CD14-positive monocyte (primary cell): Measurements from ENCODE around the gene ZNF83. TPM values are rescaled to one million over a fixed set of nuclear protein-coding genes. Genes with fewer than 3 reads are reported as not detected.

Experiments used
- DNase-seq, 3 donors: peaks; one replicate each; pipeline ENCODE4 v3.0.0-alpha.2; 2011 to 2022
- H2AFZ ChIP-seq: 2 replicates; pipeline ENCODE4 v1.6.0; 2012; ENCODE audit warnings: mild to moderate bottlenecking, low read depth, low read length, inconsistent platforms; ENCODE audit not compliant: insufficient read depth, poor library complexity, severe bottlenecking
- H3K27ac ChIP-seq, 2 donors: 1 replicate in 1 of 2; 2 replicates in 1 of 2; pipeline ENCODE4 v1.5.1; 2012 to 2013; ENCODE audit warnings: low read length in 2 of 2, control low read depth in 1 of 2, inconsistent platforms in 1 of 2, low read depth in 1 of 2, mild to moderate bottlenecking in 1 of 2
- H3K27me3 ChIP-seq, 2 donors: one replicate each; pipeline versions ENCODE4 v1.6.0 to v1.6.1; 2011 to 2013; ENCODE audit warnings: low read length in 2 of 2; ENCODE audit not compliant: control insufficient read depth in 2 of 2, insufficient read depth in 2 of 2
- H3K36me3 ChIP-seq, 2 donors: replicated peaks in 1 of 2; 1 replicate in 1 of 2; 2 replicates in 1 of 2; pipeline versions ENCODE4 v1.5.1 to v1.6.1; 2012 to 2013; ENCODE audit warnings: low read length in 2 of 2, control low read depth in 1 of 2, inconsistent platforms in 1 of 2, mild to moderate bottlenecking in 1 of 2; ENCODE audit not compliant: insufficient read depth in 2 of 2, control insufficient read depth in 1 of 2
- H3K4me1 ChIP-seq, 2 donors: 1 replicate in 1 of 2; 2 replicates in 1 of 2; pipeline versions ENCODE4 v1.5.1 to v1.6.1; 2012 to 2013; ENCODE audit warnings: low read length in 2 of 2, control low read depth in 1 of 2, inconsistent platforms in 1 of 2, mild to moderate bottlenecking in 1 of 2, moderate library complexity in 1 of 2; ENCODE audit not compliant: insufficient read depth in 2 of 2, control insufficient read depth in 1 of 2
- H3K4me2 ChIP-seq: replicated peaks from 2 replicates; pipeline ENCODE3; 2012; ENCODE audit warnings: low read length, moderate library complexity, mild to moderate bottlenecking; ENCODE audit not compliant: poor library complexity, severe bottlenecking; ENCODE audit errors: extremely low read depth
- H3K4me3 ChIP-seq, 3 experiments: fragments of 200-600 bp in 1 of 3; sonication (generic) in 1 of 3; replicated peaks in 1 of 3; 1 replicate in 2 of 3; 2 replicates in 1 of 3; pipeline ENCODE4 v1.5.1; 2011 to 2013; ENCODE audit warnings: low read length in 3 of 3, mild to moderate bottlenecking in 3 of 3, control low read depth in 2 of 3, low read depth in 2 of 3, inconsistent platforms in 1 of 3, moderate library complexity in 1 of 3
- H3K79me2 ChIP-seq: 2 replicates; pipeline ENCODE4 v1.6.0; 2012; ENCODE audit warnings: mild to moderate bottlenecking, control low read depth, inconsistent platforms, low read length, moderate library complexity; ENCODE audit not compliant: insufficient read depth
- H3K9ac ChIP-seq: 2 replicates; pipeline ENCODE4 v1.6.0; 2017; ENCODE audit warnings: low read length, mild to moderate bottlenecking; ENCODE audit not compliant: insufficient read depth, poor library complexity, severe bottlenecking
- H3K9me3 ChIP-seq, 2 donors: replicated peaks in 1 of 2; 1 replicate in 1 of 2; 2 replicates in 1 of 2; pipeline versions ENCODE4 v1.5.1 to v1.6.1; 2012 to 2013; ENCODE audit warnings: low read length in 2 of 2, control low read depth in 1 of 2; ENCODE audit not compliant: control insufficient read depth in 1 of 2, insufficient read depth in 1 of 2
- H4K20me1 ChIP-seq: 2 replicates; pipeline ENCODE4 v1.6.0; 2012; ENCODE audit warnings: mild to moderate bottlenecking, low read length, control low read depth, moderate library complexity; ENCODE audit not compliant: insufficient read depth
- H3K27ac Mint-ChIP-seq, 7 donors: one replicate each; pipeline ENCODE4 v1.8.0; 2020; ENCODE audit warnings: mild to moderate bottlenecking in 7 of 7, mixed read lengths in 7 of 7, moderate library complexity in 6 of 7, inconsistent platforms in 2 of 7
- H3K27me3 Mint-ChIP-seq, 3 donors: one replicate each; pipeline ENCODE4 v1.8.0; 2021 to 2022; ENCODE audit warnings: low read depth in 3 of 3, mild to moderate bottlenecking in 3 of 3, mixed read lengths in 3 of 3, moderate library complexity in 3 of 3, inconsistent platforms in 1 of 3
- H3K36me3 Mint-ChIP-seq, 2 donors: one replicate each; pipeline ENCODE4 v1.8.0; 2020; ENCODE audit warnings: mixed read lengths in 2 of 2, inconsistent platforms in 1 of 2, mild to moderate bottlenecking in 1 of 2
- H3K4me1 Mint-ChIP-seq: one replicate; pipeline ENCODE4 v1.8.0; 2020; ENCODE audit warnings: mild to moderate bottlenecking, mixed read lengths
- H3K4me3 Mint-ChIP-seq, 2 donors: one replicate each; pipeline ENCODE4 v1.8.0; 2020; ENCODE audit warnings: mild to moderate bottlenecking in 2 of 2, mixed read lengths in 2 of 2, moderate library complexity in 1 of 2
- H3K9me3 Mint-ChIP-seq, 7 donors: one replicate each; pipeline ENCODE4 v1.8.0; 2020 to 2022; ENCODE audit warnings: mixed read lengths in 7 of 7, mild to moderate bottlenecking in 6 of 7, moderate library complexity in 6 of 7, inconsistent platforms in 2 of 7
- CTCF ChIP-seq: fragments of 200-600 bp; IDR thresholded peaks from one replicate; pipeline ENCODE4 v1.8.0; 2022; ENCODE audit warnings: antibody characterized with exemption, mild to moderate bottlenecking
- WGBS: methylation state at CpG from one replicate; pipeline ENCODE4 v1.1.5; 2013; ENCODE audit warnings: missing lambda C conversion rate; ENCODE audit not compliant: insufficient coverage; 5-methylcytosine and 5-hydroxymethylcytosine counted together
- intact Hi-C, 2 donors: fragments of 100-400 bp; cut with micrococcal nuclease; formaldehyde crosslinking; loops; one replicate each; pipeline versions ENCODE4 v1.15.0 to v1.15.1; 2023
- polyA plus RNA-seq, 3 donors: library from polyadenylated mRNA; depleted of rRNA in 1 of 3; unstranded in 2 of 3; stranded (reverse) in 1 of 3; fragments of 300-500 nt in 2 of 3; fragments of >200 nt in 1 of 3; fragmentation: Illumina TruSeq in 2 of 3; gene quantifications; 1 replicate in 2 of 3; 2 replicates in 1 of 3; pipeline ENCODE4 v1.2.3, GENCODE V29; 2012 to 2021

Gene ZNF83
- polyA plus RNA-seq, 3 donors: 2.4 to 47.1 (median 7.2) TPM

GRCh38 chr19:52585604-52586003, 52.6 kb downstream of the ZNF83 start:
- DNase-seq: no peak
- Histone ChIP-seq H3K79me2 (no peaks in the 10 kb centered on the region), H4K20me1 (no peaks in the 10 kb centered on the region), H2AFZ (no peak overlapping the region), H3K27ac (no peak overlapping the region), H3K4me1 (no peaks in the 10 kb centered on the region), H3K36me3 (peaks cover 22 to 80% of the 10 kb centered on the region in 2 donors), H3K27me3 (no peaks in the 10 kb centered on the region), H3K9me3 (peaks cover 79 to 94% of the 10 kb centered on the region in 2 donors), H3K9ac (no peak overlapping the region), H3K4me3 (peak overlapping the region in 1 of 3 experiments; percentile 17), H3K4me2 (no peak overlapping the region)
- peaks cover 0 to 1% (median 0%) of the 10 kb centered on the region in 3 donors for H3K27me3 Mint-ChIP-seq
- TF ChIP-seq CTCF: no peak
- no peak overlapping the region for H3K4me3 Mint-ChIP-seq
- no peaks in the 10 kb centered on the region for H3K4me1 Mint-ChIP-seq
- peaks cover 58 to 96% (median 92%) of the 10 kb centered on the region in 7 donors for H3K9me3 Mint-ChIP-seq
- intact Hi-C loops: no loop called here
- WGBS: 100% methylated on average over 1 of the region's 6 CpGs
- H3K36me3 Mint-ChIP-seq: peaks cover 51 to 72% of the 10 kb centered on the region in 2 donors
- H3K27ac Mint-ChIP-seq: no peak overlapping the region

- no peaks in the 10 kb centered on the region for H3K79me2 ChIP-seq
- H3K4me1 ChIP-seq: no peaks in the 10 kb centered on the region
- no peak overlapping the region for H3K27ac ChIP-seq
- no peak for TF ChIP-seq CTCF
- no peak overlapping the region for H3K4me2 ChIP-seq
- H3K9ac ChIP-seq: no peak overlapping the region
- no peaks in the 10 kb centered on the region for H3K27me3 ChIP-seq
- H4K20me1 ChIP-seq: no peaks in the 10 kb centered on the region
- H3K4me1 Mint-ChIP-seq: no peaks in the 10 kb centered on the region
- no peak overlapping the region for H3K4me3 Mint-ChIP-seq
- no peak overlapping the region for H3K27ac Mint-ChIP-seq
- peaks cover 49 to 72% of the 10 kb centered on the region in 2 donors for H3K36me3 Mint-ChIP-seq
- H3K9me3 ChIP-seq: peaks cover 79 to 94% of the 10 kb centered on the region in 2 donors
- H3K4me3 ChIP-seq: peak overlapping the region in 1 of 3 experiments; percentile 32
- no peak overlapping the region for H2AFZ ChIP-seq
- peaks cover 53 to 95% (median 90%) of the 10 kb centered on the region in 7 donors for H3K9me3 Mint-ChIP-seq
- no peak for DNase-seq
- no peaks in the 10 kb centered on the region for H3K27me3 Mint-ChIP-seq
- WGBS: 92% methylated on average over 39 of the region's 39 CpGs
- H3K36me3 ChIP-seq: peaks cover 30 to 80% of the 10 kb centered on the region in 2 donors
- intact Hi-C loops: no loop called here
Measured at GRCh38 chr19:52584736-52585440, 53.3 kb downstream of the ZNF83 start.
